ENCODE measurements around the gene PTPRK. TPM values are rescaled to one million over a fixed set of nuclear protein-coding genes. Genes with fewer than 3 reads are reported as not detected.

Gene PTPRK
- total RNA-seq (2014; rRNA removed) (53.8 and 64.7 TPM in 2 replicates), Bru-seq, nascent RNA (percentile 91 among the genes with signal in this experiment), BruChase-seq, experiment 1, labeled RNA remaining after a 6-hour chase (percentile 69 among the genes with signal in this experiment), BruChase-seq, experiment 2, labeled RNA remaining after a 2-hour chase (percentile 82 among the genes with signal in this experiment)
- long read RNA-seq, full-length matches to known transcripts, result 42 of 185 reads
- long read RNA-seq, partial matches to known transcripts, result 113 of 185 reads
- long read RNA-seq, other reads (novel, unspliced or antisense), result 30 of 185 reads

- intact Hi-C loops (cut with micrococcal nuclease), result loop anchor here (1.0 to 2.0 kb wide), 4 partner anchors 49 to 204 kb away; no protein-coding TSS in a partner anchor
- TF ChIP-seq CTCF (conservative IDR thresholded peaks at IDR 0.05; ENCODE audit: low read depth, low read length) (0 out of 2 replicates have a peak, but pooled peaks have one; percentile 25), EZH2 (IDR thresholded peaks at IDR 0.05; ENCODE audit: low read length, unreplicated experiment) (no peak)
- Histone ChIP-seq H3K27me3 (ENCODE audit: low read length) (no peaks in the 10 kb centered on the region), H3F3A (ENCODE audit: low read length, unreplicated experiment) (no peaks in the 10 kb centered on the region), H2AFZ (ENCODE audit: low read length) (peak within 1 kb of the TSS; percentile 88), H3K4me3 (ENCODE audit: low read length) (peak within 1 kb of the TSS; percentile 94), H4K20me1 (ENCODE audit: low read length) (peaks cover 30% of the 10 kb centered on the region), H3K27ac (ENCODE audit: low read length) (peak within 1 kb of the TSS; percentile 96), H3K79me2 (ENCODE audit: low read length) (peaks cover 47% of the 10 kb centered on the region), H3K9ac (ENCODE audit: low read length) (peak within 1 kb of the TSS; percentile 99), H3K9me2 (replicated peaks; ENCODE audit: low read length) (no peaks in the 10 kb centered on the region), H3K4me2 (ENCODE audit: low read length) (peak within 1 kb of the TSS; percentile 89), H3K9me3 (ENCODE audit: low read length) (no peaks in the 10 kb centered on the region), H3K36me3 (ENCODE audit: low read depth, low read length) (no peaks in the 10 kb centered on the region), H3K4me1 (ENCODE audit: insufficient read depth, low read length) (peaks cover 36% of the 10 kb centered on the region)
- POLR2A ChIA-PET (ENCODE audit: unreplicated experiment), result interaction anchor here (0.6 to 1.2 kb wide), 7 partner anchors 18 to 774 kb away, joined by 3 to 11 read pairs (median 3); no protein-coding TSS in a partner anchor
- CTCF ChIA-PET, result interaction anchor here (0.6 to 0.8 kb wide), 4 partner anchors 18 to 211 kb away, joined by 3 to 4 read pairs (median 4); no protein-coding TSS in a partner anchor
- ATAC-seq (peak; percentile 74), DNase-seq (peak; percentile 89)
- TSS peak; percentile 64 for BruUV-seq (replicated peaks)
Observed at GRCh38 chr6:128520436-128521281, at the start of gene PTPRK. TSS of gene PTPRK (minus strand) at chr6:128520599. CDS start at chr6:128520358, 241 bp downstream.

- no peaks in the 10 kb centered on the region for H3K79me2 ChIP-seq (ENCODE audit: low read length)
- H3F3A ChIP-seq (ENCODE audit: low read length, unreplicated experiment), result peaks cover 7% of the 10 kb centered on the region
- ATAC-seq (peak; percentile 82), DNase-seq (peak; percentile 82)
- no peaks in the 10 kb centered on the region for H3K27me3 ChIP-seq (ENCODE audit: low read length)
- intact Hi-C loops (cut with micrococcal nuclease), result loop anchor here (5.0 kb wide), 1 partner anchor 90 kb away; no protein-coding TSS in a partner anchor
- TF ChIP-seq CTCF (conservative IDR thresholded peaks at IDR 0.05; ENCODE audit: low read depth, low read length) (no peak), EZH2phosphoT487 (IDR thresholded peaks at IDR 0.05; ENCODE audit: borderline replicate concordance, low read length) (no peak), EZH2 (IDR thresholded peaks at IDR 0.05; ENCODE audit: low read length, unreplicated experiment) (no peak)
- peak overlapping the region; percentile 66 for H3K4me2 ChIP-seq (ENCODE audit: low read length)
- H3K9me3 ChIP-seq (ENCODE audit: low read length), result no peaks in the 10 kb centered on the region
- H3K9me2 ChIP-seq (replicated peaks; ENCODE audit: low read length), result no peaks in the 10 kb centered on the region
- no peak overlapping the region for H2AFZ ChIP-seq (ENCODE audit: low read length)
- no peak overlapping the region for H3K9ac ChIP-seq (ENCODE audit: low read length)
- POLR2A ChIA-PET (ENCODE audit: unreplicated experiment), result no interaction called here
- no peaks in the 10 kb centered on the region for H3K36me3 ChIP-seq (ENCODE audit: low read depth, low read length)
- peak overlapping the region; percentile 55 for H3K27ac ChIP-seq (ENCODE audit: low read length)
- CTCF ChIA-PET, result no interaction called here
- peaks cover 55% of the 10 kb centered on the region for H3K4me1 ChIP-seq (ENCODE audit: insufficient read depth, low read length)
- no TSS peak for BruUV-seq (replicated peaks)
- H3K4me3 ChIP-seq (ENCODE audit: low read length), result no peak overlapping the region
- no peaks in the 10 kb centered on the region for H4K20me1 ChIP-seq (ENCODE audit: low read length)
Observed at GRCh38 chr6:128567029-128567428, 46.6 kb upstream of the PTPRK start.

Measured in PC-3 (cell line).